HG03442 (cell line): Measurements from ENCODE around the gene MTARC1.

ENCODE experiments used
- ATAC-seq: cut with Tn5 transposase; IDR thresholded peaks from one replicate; pipeline ENCODE4 v1.9.1; 2021; ENCODE audit warnings: mild to moderate bottlenecking, moderate library complexity; ENCODE audit not compliant: unreplicated experiment

Gene MTARC1

GRCh38 chr1:220827445-220828178 lies 40.9 kb downstream of the MTARC1 start:
- ATAC-seq = no peak

DNA sequence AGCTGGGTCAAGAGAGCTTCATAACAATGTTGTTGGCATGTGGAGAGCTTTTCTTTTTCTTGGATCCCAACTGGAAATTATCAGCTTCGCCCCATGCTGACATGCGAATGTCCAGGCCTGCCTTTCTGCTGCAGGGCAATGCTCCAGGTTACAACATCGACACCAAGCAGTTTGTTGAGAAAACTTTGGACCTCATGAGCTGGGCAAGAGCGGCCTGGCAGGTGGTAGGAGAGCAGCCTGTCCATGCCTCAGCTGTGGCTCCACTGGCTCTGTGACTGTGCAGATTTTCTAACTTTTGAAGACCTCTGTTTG lies 41.4 kb downstream of the MTARC1 start:
- no peak for ATAC-seq

- no peak for ATAC-seq
Observed at GRCh38 chr1:220828950-220829586, 42.4 kb downstream of the MTARC1 start.

DNA sequence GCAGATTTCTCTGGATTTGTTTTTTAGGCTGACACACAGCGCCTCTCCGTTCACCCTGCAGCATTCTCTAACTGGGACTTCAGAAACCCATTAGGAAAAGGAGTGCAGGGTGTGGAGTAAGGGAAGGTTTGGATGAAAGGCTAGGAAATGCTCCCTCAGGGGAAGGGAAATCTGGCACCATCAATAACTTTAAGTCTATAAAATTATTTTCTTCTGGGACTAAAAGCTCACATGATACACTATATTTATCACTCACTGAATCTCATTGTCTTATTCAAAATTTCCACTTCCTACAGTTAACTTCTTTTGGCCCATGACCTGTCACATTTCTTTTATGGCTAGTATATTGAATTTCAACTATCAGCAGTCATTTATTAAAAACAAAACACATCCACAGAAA lies 46.7 kb downstream of the MTARC1 start:
- ATAC-seq = no peak

DNA sequence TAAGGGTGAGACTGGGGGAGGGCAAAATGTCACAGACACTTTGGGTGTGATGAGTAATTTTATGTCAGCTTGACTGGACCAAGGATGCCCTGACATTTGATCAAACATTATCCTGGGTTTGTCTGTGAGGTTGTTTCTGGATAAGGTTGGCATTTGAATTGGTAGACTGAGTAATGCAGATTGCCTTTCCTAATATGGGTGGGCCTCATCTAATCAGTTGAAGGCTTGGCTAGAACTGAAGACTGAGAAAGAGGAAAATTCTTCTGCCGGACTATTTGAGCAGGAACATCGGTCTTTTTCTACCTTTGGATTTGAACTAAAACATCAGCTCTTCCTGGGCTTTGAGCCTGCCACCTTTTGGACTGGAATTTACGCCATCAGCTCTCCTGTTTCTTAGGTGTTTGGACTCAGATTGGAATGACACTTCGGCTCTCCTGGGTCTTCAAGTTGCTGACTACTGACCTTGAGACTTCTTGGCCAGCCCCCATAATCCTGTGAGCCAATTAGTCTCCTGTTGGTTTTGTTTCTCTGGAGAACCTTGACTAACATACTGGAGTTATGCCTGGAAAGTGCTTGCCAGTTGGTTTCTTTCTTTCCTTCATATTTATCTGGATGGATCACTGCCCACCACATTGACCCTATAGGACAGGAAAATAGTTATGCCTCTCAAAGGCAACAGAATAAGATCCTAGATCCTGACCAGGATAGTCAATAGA lies 47.6 kb downstream of the MTARC1 start:
- no peak for ATAC-seq
